Mesenteric fat pad (tissue), 1 donor: ENCODE measurements around the gene STEAP1. TPM values are rescaled to one million over a fixed set of nuclear protein-coding genes. Genes with fewer than 3 reads are reported as not detected.
A peak's percentile ranks its signal among the peaks of the same experiment; 100 is the strongest.
"Not testable (repeated sequence)": the region's sequence is repeated elsewhere in the genome, so short reads cannot be mapped to it uniquely, and the experiment has no call there.

Experiments
- DNase-seq: peaks from one replicate; pipeline ENCODE4 v3.0.0-alpha.2; 2020; ENCODE audit warnings: low spot score
- long read RNA-seq: library from polyadenylated mRNA; unstranded; transcript quantifications from one replicate; pipeline ENCODE4 v2.0.0, GENCODE V29; 2020
- total RNA-seq: library from RNA; stranded (reverse); fragmentation: NEBNext Ultra II Directional; extraction: Animal tissue kit (Norgen Biotek cat#: 25700); gene quantifications from one replicate; pipeline ENCODE4 v1.2.1, GENCODE V29; 2021
- donor health status: DM: yes; HTN: yes; CAD: no.

The STEAP1 gene
- total RNA-seq, result 70.0 TPM
- long read RNA-seq, transcript STEAP1-201 (5 exons, 1,313 nt), result major isoform, 205 of 220 reads
- long read RNA-seq, partial matches to known transcripts, result 7 of 220 reads
- long read RNA-seq, other reads (novel, unspliced or antisense), result 6 of 220 reads

- peak; percentile 98 for DNase-seq
Measured at GRCh38 chr7:90153943-90154771, at the start of gene STEAP1. Gene STEAP1 (plus strand): TSS chr7:90154469. CDS start chr7:90159789, 5,320 bp downstream.

DNA sequence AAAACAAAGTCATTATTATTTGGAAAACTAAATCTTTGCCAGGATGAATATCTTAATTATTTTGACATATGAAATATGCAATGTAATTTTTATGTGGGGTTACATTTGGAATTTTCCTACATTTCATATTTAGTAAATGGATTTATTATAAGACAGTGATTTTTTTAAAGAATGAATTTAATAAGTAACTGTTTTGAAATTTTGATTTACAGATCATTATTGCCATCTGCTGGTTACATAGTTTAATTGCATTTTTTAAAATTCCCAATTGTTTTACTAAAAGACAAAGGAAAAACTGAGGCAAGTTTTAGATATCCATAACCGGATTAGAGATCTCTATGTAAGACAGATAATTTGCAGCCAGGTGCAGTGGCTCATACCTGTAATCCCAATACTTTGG is 39.3 kb upstream of the STEAP1 start:
- DNase-seq, result not testable (repeated sequence)

- DNase-seq, result not testable (repeated sequence)
Measured at GRCh38 chr7:90118551-90119177, 35.6 kb upstream of the STEAP1 start.

- DNase-seq, result no peak
Measured at GRCh38 chr7:90119178-90119971, 34.9 kb upstream of the STEAP1 start.

DNA sequence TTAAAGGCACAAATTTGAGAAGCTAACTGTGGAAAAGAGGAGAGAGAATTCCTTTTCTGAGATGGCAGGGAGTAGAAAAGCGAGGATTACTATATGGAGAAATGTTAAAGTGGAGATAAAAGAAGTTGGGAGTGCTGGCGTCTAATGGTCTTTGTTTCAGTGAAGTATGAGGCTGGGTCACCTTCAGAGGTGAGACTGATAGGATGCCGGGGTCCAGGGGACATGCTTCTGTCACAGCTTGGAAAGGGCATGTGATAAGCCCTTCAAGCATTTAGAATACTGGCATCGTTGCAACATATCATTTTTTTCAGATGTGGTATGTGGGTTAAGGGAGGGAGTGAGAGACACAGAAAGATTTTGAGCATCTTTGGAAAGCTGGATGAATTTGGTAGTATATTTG is 34.1 kb upstream of the STEAP1 start:
- not testable (repeated sequence) for DNase-seq

GRCh38 chr7:90131746-90132145 is 22.5 kb upstream of the STEAP1 start:
- not testable (repeated sequence) for DNase-seq

GRCh38 chr7:90147079-90147960 is 6.9 kb upstream of the STEAP1 start:
- not testable (repeated sequence) for DNase-seq

DNA sequence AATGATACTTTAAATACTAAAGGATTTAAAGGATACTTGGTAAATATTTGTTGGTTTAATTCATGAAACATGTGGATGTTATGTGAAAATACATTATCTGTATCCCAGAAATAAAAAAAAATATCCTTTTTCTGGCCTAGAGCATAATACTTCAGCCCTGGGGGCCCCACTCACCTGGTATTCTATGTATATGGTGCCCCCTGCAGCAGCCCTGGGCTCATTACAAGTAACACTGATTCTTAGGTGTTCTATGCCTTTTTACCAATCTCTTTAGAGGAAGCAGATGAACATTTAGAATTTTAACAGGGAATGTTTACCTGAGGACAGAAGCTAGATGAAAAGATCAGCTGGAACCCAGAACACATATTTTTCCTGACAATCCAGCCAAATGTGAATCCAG is 4.8 kb upstream of the STEAP1 start:
- not testable (repeated sequence) for DNase-seq

- not testable (repeated sequence) for DNase-seq
Measured at GRCh38 chr7:90151884-90152283, 2.4 kb upstream of the STEAP1 start.

DNA sequence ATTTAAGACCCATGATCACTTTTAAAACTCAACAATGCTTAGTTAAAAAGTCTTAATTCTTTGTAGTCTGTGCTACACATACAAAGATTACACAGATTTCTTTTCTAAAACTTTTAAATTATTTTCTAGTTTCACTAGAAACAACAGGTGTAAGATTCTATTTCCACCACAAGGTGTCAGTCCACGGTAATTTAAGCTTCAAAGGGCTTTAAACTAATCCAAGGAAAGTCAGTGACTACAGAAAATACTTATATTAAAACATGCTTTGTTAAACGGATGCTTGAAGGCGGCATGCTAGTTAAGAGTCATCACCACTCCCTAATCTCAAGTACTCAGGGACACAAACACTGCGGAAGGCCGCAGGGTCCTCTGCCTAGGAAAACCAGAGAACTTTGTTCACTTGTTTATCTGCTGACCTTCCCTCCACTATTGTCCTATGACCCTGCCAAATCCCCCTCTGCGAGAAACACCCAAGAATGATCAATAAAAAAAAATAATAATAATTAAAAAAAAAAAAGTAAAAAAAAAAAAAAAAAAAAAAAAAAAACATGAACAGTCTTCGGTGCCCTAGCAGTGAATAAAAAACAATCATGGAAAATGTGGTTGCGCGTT is 1.5 kb upstream of the STEAP1 start:
- DNase-seq, result not testable (repeated sequence)

- DNase-seq, result no peak
Measured at GRCh38 chr7:90155206-90155605, 937 bp downstream of the STEAP1 start.

- DNase-seq, result not testable (repeated sequence)
Measured at GRCh38 chr7:90157331-90157730, 3.1 kb downstream of the STEAP1 start.

DNA sequence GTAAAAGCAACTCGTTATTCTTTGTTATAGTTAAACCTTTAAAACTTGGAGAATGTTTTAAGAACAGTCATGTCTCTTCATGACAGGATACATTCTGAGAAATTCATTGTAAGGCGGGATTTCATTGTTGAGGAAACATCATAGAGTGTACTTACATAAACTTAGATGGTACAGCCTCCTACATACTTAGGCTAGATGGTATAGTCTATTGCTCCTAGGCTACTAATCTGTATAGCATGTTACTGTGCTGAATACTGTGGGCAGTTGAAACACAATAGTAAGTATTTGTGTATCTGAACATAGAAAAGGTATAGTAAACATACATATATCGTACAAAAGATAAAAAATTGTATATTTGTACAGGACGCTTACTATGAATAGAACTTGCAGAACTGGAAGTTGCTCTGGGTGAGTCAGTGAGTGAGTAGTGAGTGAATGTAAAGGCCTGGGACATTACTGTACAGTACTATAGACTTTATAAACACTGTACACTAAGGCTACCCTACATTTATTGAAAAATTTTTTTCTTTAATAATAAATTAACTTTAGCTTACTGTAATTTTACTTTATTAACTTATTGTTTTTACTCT is 3.6 kb downstream of the STEAP1 start:
- DNase-seq, result not testable (repeated sequence)

- no peak for DNase-seq
Measured at GRCh38 chr7:90163534-90163933, 9.3 kb downstream of the STEAP1 start.

DNA sequence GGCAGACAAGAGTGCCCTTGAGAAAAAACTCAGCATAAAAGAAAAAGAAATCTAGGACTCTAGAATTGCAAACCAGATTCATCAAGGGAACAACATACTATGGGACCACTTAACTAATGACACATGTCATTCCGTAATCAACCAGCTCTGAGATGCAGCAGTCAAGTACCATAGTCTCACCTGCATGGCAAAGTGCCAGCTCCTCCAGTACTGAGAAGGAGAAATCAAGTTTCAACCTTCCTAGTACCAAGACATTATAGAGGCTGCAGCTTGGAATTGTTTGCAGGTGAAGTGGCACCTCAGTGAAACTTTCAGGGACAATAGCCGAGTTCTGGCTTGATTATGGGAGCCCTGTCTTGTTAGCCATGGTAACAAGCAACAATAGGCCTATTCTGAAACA is 11.5 kb downstream of the STEAP1 start:
- no peak for DNase-seq

DNA sequence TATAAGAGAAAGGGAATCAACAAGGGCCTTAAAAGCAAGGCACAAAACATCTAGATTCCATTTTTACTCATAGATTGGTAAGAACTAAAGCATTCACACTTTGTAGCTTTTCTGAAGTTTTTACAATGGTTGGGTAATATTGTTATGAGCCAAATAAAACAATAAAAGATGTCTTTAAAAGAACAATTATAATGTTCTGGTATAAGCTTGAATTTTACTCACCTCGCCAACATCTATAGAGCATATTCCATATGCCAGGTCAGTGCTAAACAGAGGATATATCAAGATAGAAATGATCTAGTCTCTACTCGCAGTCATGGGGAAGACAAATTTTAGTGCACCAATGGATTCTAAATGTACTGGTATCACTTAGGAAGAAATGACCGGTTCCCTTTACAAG is 11.9 kb downstream of the STEAP1 start:
- no peak for DNase-seq

- no peak for DNase-seq
Measured at GRCh38 chr7:90167361-90167760, 13.1 kb downstream of the STEAP1 start.

DNA sequence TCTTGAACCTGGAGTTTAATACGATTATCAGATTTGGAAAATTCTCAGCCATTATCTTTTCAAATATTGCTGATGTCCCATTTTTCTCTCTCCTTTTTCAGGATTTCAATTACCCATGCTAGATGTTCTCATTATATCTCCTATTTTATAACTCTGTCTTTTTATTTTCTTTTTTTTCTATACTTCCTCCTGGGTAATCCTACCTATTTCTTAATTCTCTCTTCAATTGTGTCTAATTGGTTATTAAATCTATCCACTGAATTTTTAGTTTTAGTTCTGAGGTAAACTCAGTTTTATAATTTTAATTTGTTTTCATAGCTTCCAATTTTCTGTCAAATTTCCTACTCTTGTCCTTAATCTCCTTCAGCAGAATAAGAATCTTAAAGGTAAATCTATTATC is 15.6 kb downstream of the STEAP1 start:
- no peak for DNase-seq

DNA sequence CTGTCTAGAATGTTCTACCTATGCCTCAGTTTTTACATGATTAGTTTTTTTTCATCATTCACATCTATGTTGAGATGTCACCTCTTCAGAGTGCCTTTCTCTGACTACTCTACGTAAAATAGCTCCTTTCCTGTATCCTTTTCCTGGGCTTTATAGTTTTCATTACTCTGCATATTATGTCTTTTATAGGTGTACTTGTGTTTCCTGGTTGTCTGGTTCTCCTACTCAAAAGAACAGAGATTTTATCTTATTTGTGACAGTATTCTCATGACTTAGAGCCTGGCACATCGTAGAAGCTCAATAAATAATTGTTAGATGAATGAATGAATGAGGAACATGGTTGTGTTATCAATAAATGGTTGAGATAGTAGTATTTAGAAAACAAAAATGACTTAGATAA is 17.9 kb downstream of the STEAP1 start:
- DNase-seq, result no peak

GRCh38 chr7:90172624-90173023 is 18.4 kb downstream of the STEAP1 start:
- DNase-seq, result no peak
